Measurements from ENCODE around the gene IQGAP1.

- TF ChIP-seq, protein P1, sequence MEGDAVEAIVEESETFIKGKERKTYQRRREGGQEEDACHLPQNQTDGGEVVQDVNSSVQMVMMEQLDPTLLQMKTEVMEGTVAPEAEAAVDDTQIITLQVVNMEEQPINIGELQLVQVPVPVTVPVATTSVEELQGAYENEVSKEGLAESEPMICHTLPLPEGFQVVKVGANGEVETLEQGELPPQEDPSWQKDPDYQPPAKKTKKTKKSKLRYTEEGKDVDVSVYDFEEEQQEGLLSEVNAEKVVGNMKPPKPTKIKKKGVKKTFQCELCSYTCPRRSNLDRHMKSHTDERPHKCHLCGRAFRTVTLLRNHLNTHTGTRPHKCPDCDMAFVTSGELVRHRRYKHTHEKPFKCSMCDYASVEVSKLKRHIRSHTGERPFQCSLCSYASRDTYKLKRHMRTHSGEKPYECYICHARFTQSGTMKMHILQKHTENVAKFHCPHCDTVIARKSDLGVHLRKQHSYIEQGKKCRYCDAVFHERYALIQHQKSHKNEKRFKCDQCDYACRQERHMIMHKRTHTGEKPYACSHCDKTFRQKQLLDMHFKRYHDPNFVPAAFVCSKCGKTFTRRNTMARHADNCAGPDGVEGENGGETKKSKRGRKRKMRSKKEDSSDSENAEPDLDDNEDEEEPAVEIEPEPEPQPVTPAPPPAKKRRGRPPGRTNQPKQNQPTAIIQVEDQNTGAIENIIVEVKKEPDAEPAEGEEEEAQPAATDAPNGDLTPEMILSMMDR (IDR thresholded peaks at IDR 0.05) = no peak
- no peak for TF ChIP-seq POLR2A (IDR thresholded peaks at IDR 0.05)
Observed at GRCh38 chr15:90483012-90483307, 94.9 kb downstream of the IQGAP1 start.

Measured in lower leg skin (tissue), 3 donors.